Lung (tissue), 12 donors: ENCODE data around the gene HLCS. TPM values are rescaled to one million over a fixed set of nuclear protein-coding genes. Genes with fewer than 3 reads are reported as not detected.

ENCODE experiments used
- ATAC-seq: fragments of 200-7000 bp; cut with Tn5 transposase; one replicate; pipeline ENCODE4 v1.9.1; 2020; ENCODE audit warnings: moderate number of reproducible peaks; ENCODE audit not compliant: insufficient read depth, low FRiP score
- DNase-seq, 3 donors: peaks; one replicate each; pipeline ENCODE4 v3.0.0-alpha.2; 2013 to 2017
- H3K27ac ChIP-seq, 2 donors: one replicate each; pipeline ENCODE4 v1.5.1; 2013; ENCODE audit warnings: mild to moderate bottlenecking in 2 of 2, moderate library complexity in 2 of 2, control low read depth in 1 of 2, inconsistent platforms in 1 of 2, low read depth in 1 of 2, low read length in 1 of 2
- H3K27me3 ChIP-seq, 3 donors: one replicate each; pipeline ENCODE4 v1.5.1; 2013; ENCODE audit warnings: low read length in 2 of 3; ENCODE audit not compliant: control insufficient read depth in 3 of 3, insufficient read depth in 3 of 3
- H3K36me3 ChIP-seq, 4 donors: one replicate each; pipeline ENCODE4 v1.5.1; 2013; ENCODE audit warnings: low read length in 4 of 4, mild to moderate bottlenecking in 1 of 4, moderate library complexity in 1 of 4; ENCODE audit not compliant: control insufficient read depth in 4 of 4, insufficient read depth in 4 of 4
- H3K4me1 ChIP-seq, 5 donors: one replicate each; pipeline ENCODE4 v1.5.1; 2013; ENCODE audit warnings: low read length in 5 of 5, mild to moderate bottlenecking in 2 of 5, moderate library complexity in 1 of 5; ENCODE audit not compliant: control insufficient read depth in 5 of 5, insufficient read depth in 5 of 5
- H3K4me3 ChIP-seq: one replicate; pipeline ENCODE4 v1.5.1; 2013; ENCODE audit warnings: mild to moderate bottlenecking, control low read depth, moderate library complexity
- H3K9ac ChIP-seq, 2 donors: one replicate each; pipeline ENCODE4 v1.5.1; 2013; ENCODE audit warnings: low read length in 2 of 2, control low read depth in 1 of 2; ENCODE audit not compliant: insufficient read depth in 1 of 2
- H3K9me3 ChIP-seq, 4 donors: one replicate each; pipeline ENCODE4 v1.5.1; 2013; ENCODE audit warnings: low read length in 3 of 4, mild to moderate bottlenecking in 1 of 4, moderate library complexity in 1 of 4; ENCODE audit not compliant: control insufficient read depth in 4 of 4, insufficient read depth in 3 of 4
- WGBS, 2 donors: extraction: QIAGEN DNeasy Blood & Tissue Kit; methylation state at CpG; one replicate each; pipeline ENCODE4 v1.1.7; 2013; 5-methylcytosine and 5-hydroxymethylcytosine counted together
- polyA plus RNA-seq, 2 donors: library from polyadenylated mRNA; stranded (reverse); fragments of 200-250 nt; gene quantifications; one replicate each; pipeline ENCODE4 v1.2.1, GENCODE V29; 2013
- total RNA-seq, 2 donors: library from RNA; depleted of rRNA in 1 of 2; stranded (reverse); fragments of >200 nt in 1 of 2; gene quantifications; one replicate each; pipeline ENCODE4 v1.2.1, GENCODE V29; 2014 to 2021
- TF ChIP-seq, protein P1 (sequence below): IDR thresholded peaks from 2 replicates; pipeline ENCODE4 v1.5.1; 2012; ENCODE audit warnings: mild to moderate bottlenecking; ENCODE audit errors: control extremely low read depth, extremely low read depth
- donor health status: control.
- donor health status: control.
- donor health status: Bipolar disorder and iron deficiency.
- donor health status: healthy.
- donor health status: DM: yes; HTN: yes; CAD: no.

HLCS gene
- total and polyA plus RNA-seq, 4 donors = 5.0 to 28.8 (median 17.5) TPM

DNA sequence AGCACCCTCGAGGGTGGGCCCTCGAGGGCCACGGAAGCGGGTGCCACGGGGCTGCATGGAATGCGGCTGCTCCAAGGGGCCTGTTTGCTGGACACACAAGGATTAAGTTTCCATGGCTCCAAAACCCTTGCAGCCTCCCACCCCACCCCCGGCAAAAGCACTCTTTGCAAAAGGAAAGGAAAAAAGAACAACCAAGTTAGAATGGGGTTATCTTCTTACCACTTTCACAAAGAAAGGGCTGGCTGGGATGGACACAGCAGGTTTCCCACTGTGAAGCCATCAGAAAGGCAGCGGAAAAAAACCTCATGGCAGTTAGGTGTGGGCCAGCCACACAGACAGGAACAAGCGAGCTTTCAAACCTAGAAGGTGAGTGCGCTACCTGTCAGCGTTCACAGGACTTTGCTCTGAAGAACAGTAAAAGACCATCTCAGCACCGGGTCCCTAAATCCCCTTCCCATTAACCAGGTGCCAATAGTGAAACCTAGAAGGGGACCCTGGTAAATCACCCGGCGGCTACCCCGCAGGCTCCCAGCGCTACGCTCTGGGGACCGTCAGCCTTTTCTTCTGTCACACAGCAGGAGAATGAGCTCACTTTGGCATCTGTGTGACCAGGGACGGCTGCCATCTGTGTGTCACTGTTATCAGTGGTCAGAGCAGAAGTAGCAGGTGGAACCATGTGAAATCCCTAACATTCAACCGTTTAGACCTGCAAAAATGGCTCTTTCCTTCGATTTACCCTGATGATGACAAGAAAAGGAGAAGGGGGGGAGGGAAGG, 174.6 kb downstream of the HLCS start:
- 89 to 93% methylated on average over 21 of the region's 21 CpGs for WGBS, 2 donors
- H3K9me3 ChIP-seq = peaks cover 0 to 4% (median 3%) of the 10 kb centered on the region in 4 donors
- H3K4me1 ChIP-seq = peaks cover 0 to 11% (median 0%) of the 10 kb centered on the region in 5 donors
- ATAC-seq (no peak), DNase-seq (peak in 1 of 3 donors; percentile 21)
- H3K27me3 ChIP-seq = no peaks in the 10 kb centered on the region
- H3K4me3 ChIP-seq = no peak overlapping the region
- TF ChIP-seq, protein P1, sequence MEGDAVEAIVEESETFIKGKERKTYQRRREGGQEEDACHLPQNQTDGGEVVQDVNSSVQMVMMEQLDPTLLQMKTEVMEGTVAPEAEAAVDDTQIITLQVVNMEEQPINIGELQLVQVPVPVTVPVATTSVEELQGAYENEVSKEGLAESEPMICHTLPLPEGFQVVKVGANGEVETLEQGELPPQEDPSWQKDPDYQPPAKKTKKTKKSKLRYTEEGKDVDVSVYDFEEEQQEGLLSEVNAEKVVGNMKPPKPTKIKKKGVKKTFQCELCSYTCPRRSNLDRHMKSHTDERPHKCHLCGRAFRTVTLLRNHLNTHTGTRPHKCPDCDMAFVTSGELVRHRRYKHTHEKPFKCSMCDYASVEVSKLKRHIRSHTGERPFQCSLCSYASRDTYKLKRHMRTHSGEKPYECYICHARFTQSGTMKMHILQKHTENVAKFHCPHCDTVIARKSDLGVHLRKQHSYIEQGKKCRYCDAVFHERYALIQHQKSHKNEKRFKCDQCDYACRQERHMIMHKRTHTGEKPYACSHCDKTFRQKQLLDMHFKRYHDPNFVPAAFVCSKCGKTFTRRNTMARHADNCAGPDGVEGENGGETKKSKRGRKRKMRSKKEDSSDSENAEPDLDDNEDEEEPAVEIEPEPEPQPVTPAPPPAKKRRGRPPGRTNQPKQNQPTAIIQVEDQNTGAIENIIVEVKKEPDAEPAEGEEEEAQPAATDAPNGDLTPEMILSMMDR = no peak
- H3K9ac ChIP-seq = no peak overlapping the region
- H3K27ac ChIP-seq = no peak overlapping the region
- no peaks in the 10 kb centered on the region for H3K36me3 ChIP-seq

DNA sequence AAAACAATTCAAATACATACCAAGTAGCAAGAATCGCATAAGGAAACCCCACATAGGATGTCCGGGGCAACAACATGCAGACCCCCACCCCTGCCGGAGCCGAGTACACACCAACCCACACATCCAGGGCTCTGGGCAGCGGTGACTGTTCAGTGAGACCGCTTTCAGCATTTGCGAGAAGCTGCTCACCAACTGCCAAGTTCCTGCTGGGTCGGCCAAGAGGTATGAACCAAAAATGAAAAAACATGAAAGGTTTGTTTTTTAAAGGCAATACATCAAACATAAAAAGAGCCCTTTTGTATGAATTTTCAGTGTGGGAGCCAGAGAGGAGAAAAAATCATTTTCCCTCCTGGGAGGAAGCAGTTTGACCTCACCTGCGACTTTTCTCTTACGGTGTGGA, 175.3 kb downstream of the HLCS start:
- Histone ChIP-seq H3K36me3 (no peaks in the 10 kb centered on the region), H3K27ac (no peak overlapping the region), H3K9ac (no peak overlapping the region), H3K4me3 (no peak overlapping the region), H3K4me1 (peaks cover 0 to 16% (median 0%) of the 10 kb centered on the region in 5 donors), H3K9me3 (peaks cover 0 to 4% (median 1%) of the 10 kb centered on the region in 4 donors), H3K27me3 (no peaks in the 10 kb centered on the region)
- 90 to 93% methylated on average over 10 of the region's 10 CpGs for WGBS, 2 donors
- ATAC-seq (no peak), DNase-seq (no peak)
- TF ChIP-seq, protein P1 = no peak

DNA sequence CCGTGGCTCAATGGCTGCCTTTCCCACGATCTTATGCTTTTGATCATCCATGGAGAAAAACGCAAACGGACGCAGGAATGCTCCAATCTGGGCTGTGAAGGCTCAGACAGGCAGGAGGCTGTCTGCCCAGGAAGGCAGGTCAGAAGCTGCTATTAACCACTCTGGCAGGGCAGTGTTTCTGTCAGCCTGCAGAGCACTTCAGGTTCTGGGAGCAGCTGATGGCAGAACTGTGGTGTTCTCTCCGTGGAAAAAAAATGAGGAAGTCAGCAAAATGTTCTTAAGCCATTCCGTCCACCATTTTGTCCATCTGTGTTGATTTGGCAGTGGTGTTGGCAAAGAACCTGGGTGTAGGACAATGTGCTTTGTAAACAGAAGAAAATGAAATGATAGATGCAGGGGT, 175.9 kb downstream of the HLCS start:
- Histone ChIP-seq H3K4me1 (peaks cover 0 to 20% (median 0%) of the 10 kb centered on the region in 5 donors), H3K36me3 (no peaks in the 10 kb centered on the region), H3K9me3 (peaks cover 0 to 3% (median 0%) of the 10 kb centered on the region in 4 donors), H3K27ac (no peak overlapping the region), H3K27me3 (no peaks in the 10 kb centered on the region), H3K9ac (no peak overlapping the region), H3K4me3 (no peak overlapping the region)
- WGBS, 2 donors = 82% methylated on average over 7 of the region's 7 CpGs
- ATAC-seq = no peak
- DNase-seq = no peak
- TF ChIP-seq, protein P1 = no peak
